GM11168 (cell line): Measurements from ENCODE around the gene OR10T2.
"Not testable (repeated sequence)": the region's sequence is repeated elsewhere in the genome, so short reads cannot be mapped to it uniquely, and the experiment has no call there.

Experiments
- in situ Hi-C: fragments of 300-500 bp; cut with MboI; formaldehyde crosslinking; loops from one replicate; pipeline ENCODE4 v1.12.0; 2022; ENCODE audit warnings: low sequenced_read_pairs; ENCODE audit not compliant: unreplicated experiment

Gene OR10T2

GRCh38 chr1:158398818-158399514 lies at the start of gene OR10T2:
OR10T2 (minus strand) TSS chr1:158399466; CDS start chr1:158399466, 0 bp downstream.
- in situ Hi-C loops: no loop called here

- in situ Hi-C loops: no loop called here
Measured at GRCh38 chr1:158445376-158445775, 46.1 kb upstream of the OR10T2 start.

- in situ Hi-C loops: no loop called here
Measured at GRCh38 chr1:158434741-158435140, 35.5 kb upstream of the OR10T2 start.

GRCh38 chr1:158430163-158430562 lies 30.9 kb upstream of the OR10T2 start:
- in situ Hi-C loops: not testable (repeated sequence)

GRCh38 chr1:158426137-158426536 lies 26.9 kb upstream of the OR10T2 start, which contains the start of gene OR10K2:
OR10K2 (minus strand) TSS chr1:158426237; CDS start chr1:158420866, 5,371 bp downstream.
- in situ Hi-C loops: no loop called here

GRCh38 chr1:158425027-158425426 lies 25.8 kb upstream of the OR10T2 start:
- in situ Hi-C loops: no loop called here

GRCh38 chr1:158422212-158422611 lies 22.9 kb upstream of the OR10T2 start:
- in situ Hi-C loops: no loop called here

- in situ Hi-C loops: no loop called here
Measured at GRCh38 chr1:158417586-158417985, 18.3 kb upstream of the OR10T2 start.

- in situ Hi-C loops: no loop called here
Measured at GRCh38 chr1:158414651-158415345, 15.5 kb upstream of the OR10T2 start.

GRCh38 chr1:158407092-158407491 lies 7.8 kb upstream of the OR10T2 start:
- in situ Hi-C loops: no loop called here

- in situ Hi-C loops: no loop called here
Measured at GRCh38 chr1:158400871-158401270, 1.6 kb upstream of the OR10T2 start.

- in situ Hi-C loops: no loop called here
Measured at GRCh38 chr1:158396646-158397045, 2.6 kb downstream of the OR10T2 start.

- in situ Hi-C loops: no loop called here
Measured at GRCh38 chr1:158393476-158393875, 5.8 kb downstream of the OR10T2 start.

GRCh38 chr1:158391099-158391498 lies 8.2 kb downstream of the OR10T2 start:
- in situ Hi-C loops: no loop called here

- in situ Hi-C loops: no loop called here
Measured at GRCh38 chr1:158390331-158390730, 8.9 kb downstream of the OR10T2 start.

GRCh38 chr1:158374860-158375259 lies 24.4 kb downstream of the OR10T2 start:
- in situ Hi-C loops: no loop called here

- in situ Hi-C loops: not testable (repeated sequence)
Measured at GRCh38 chr1:158374101-158374500, 25.2 kb downstream of the OR10T2 start.

GRCh38 chr1:158371188-158371953 lies 27.9 kb downstream of the OR10T2 start:
- in situ Hi-C loops: no loop called here

GRCh38 chr1:158366783-158367182 lies 32.5 kb downstream of the OR10T2 start:
- in situ Hi-C loops: no loop called here

- in situ Hi-C loops: no loop called here
Measured at GRCh38 chr1:158362941-158363340, 36.3 kb downstream of the OR10T2 start.

- in situ Hi-C loops: no loop called here
Measured at GRCh38 chr1:158362482-158362881, 36.8 kb downstream of the OR10T2 start.
